SU-DHL-6 (cell line): ENCODE results near the gene NDUFB7.

ENCODE experiments used
- H2AFZ ChIP-seq: fragments of 200-600 bp; sonication (generic); 2 replicates; pipeline ENCODE4 v1.6.1; 2014; ENCODE audit warnings: low read depth, mild to moderate bottlenecking, moderate library complexity, mixed read lengths, antibody characterized with exemption, low read length; ENCODE audit not compliant: severe bottlenecking
- H3F3A ChIP-seq: fragments of 200-600 bp; shearing (Covaris generic); 2 replicates; pipeline ENCODE4 v1.6.0; 2016; ENCODE audit warnings: antibody characterized with exemption, mild to moderate bottlenecking; ENCODE audit not compliant: insufficient read depth
- H3K27ac ChIP-seq: fragments of 200-600 bp; sonication (generic); 2 replicates; pipeline ENCODE4 v1.5.1; 2016; ENCODE audit warnings: low read depth, mild to moderate bottlenecking, low read length, moderate library complexity, mixed read lengths
- H3K27me3 ChIP-seq: fragments of 200-600 bp; sonication (generic), shearing (Covaris generic); 2 replicates; pipeline ENCODE4 v1.6.0; 2014; ENCODE audit warnings: mild to moderate bottlenecking, low read length
- H3K36me3 ChIP-seq: fragments of 200-600 bp; sonication (generic); 2 replicates; pipeline ENCODE4 v1.6.1; 2014; ENCODE audit warnings: mild to moderate bottlenecking, low read length, mixed read lengths
- H3K4me2 ChIP-seq: fragments of 300-600, 200-600 bp; shearing (Covaris generic), sonication (generic); 2 replicates; pipeline ENCODE4 v1.6.0; 2014; ENCODE audit warnings: low read length, low read depth, mild to moderate bottlenecking; ENCODE audit not compliant: poor library complexity, severe bottlenecking
- H3K4me3 ChIP-seq: fragments of 200-600 bp; sonication (generic); 2 replicates; pipeline ENCODE4 v1.5.1; 2014; ENCODE audit warnings: antibody characterized with exemption, low read length, mild to moderate bottlenecking, mixed read lengths; ENCODE audit not compliant: insufficient read depth, poor library complexity, severe bottlenecking
- H3K79me2 ChIP-seq: fragments of 200-600 bp; sonication (generic); 2 replicates; pipeline ENCODE4 v1.6.1; 2014; ENCODE audit warnings: mild to moderate bottlenecking, low read length, moderate library complexity; ENCODE audit not compliant: insufficient read depth
- H3K9ac ChIP-seq: fragments of 200-600 bp; sonication (generic); 2 replicates; pipeline ENCODE4 v1.7.0; 2014; ENCODE audit warnings: mild to moderate bottlenecking, low read length
- H3K9me2 ChIP-seq: fragments of 200-600 bp; sonication (generic); replicated peaks from 2 replicates; pipeline ENCODE4 v1.6.1; 2014; ENCODE audit warnings: low read length; ENCODE audit not compliant: insufficient read depth
- H3K9me3 ChIP-seq: fragments of 200-600 bp; sonication (generic); 2 replicates; pipeline ENCODE4 v1.6.1; 2014; ENCODE audit warnings: low read length, mixed read lengths; ENCODE audit not compliant: insufficient read depth
- H4K20me1 ChIP-seq: fragments of 200-600 bp; sonication (generic); 2 replicates; pipeline ENCODE4 v1.6.1; 2014; ENCODE audit warnings: low read depth, mild to moderate bottlenecking, antibody characterized with exemption, low read length, moderate library complexity, mixed read lengths
- CTCF ChIP-seq: fragments of 200-600 bp; sonication (generic); IDR thresholded peaks from one replicate; pipeline ENCODE4 v1.5.1; 2017; ENCODE audit warnings: antibody characterized with exemption, mild to moderate bottlenecking, low read length, moderate library complexity; ENCODE audit not compliant: insufficient read depth, poor library complexity, severe bottlenecking
- EZH2phosphoT487 ChIP-seq: fragments of 200-600 bp; sonication (generic), shearing (Covaris generic); conservative IDR thresholded peaks from 2 replicates; pipeline ENCODE4 v1.6.1; 2018; ENCODE audit warnings: mild to moderate bottlenecking, antibody characterized with exemption, low read length, moderate library complexity, mixed read lengths

NDUFB7 gene

GRCh38 chr19:14563989-14564651, 7.7 kb downstream of the NDUFB7 start:
- H3K9me2 ChIP-seq = no peaks in the 10 kb centered on the region
- H4K20me1 ChIP-seq = no peaks in the 10 kb centered on the region
- no peaks in the 10 kb centered on the region for H3F3A ChIP-seq
- no peaks in the 10 kb centered on the region for H3K36me3 ChIP-seq
- no peak overlapping the region for H3K27ac ChIP-seq
- H3K4me3 ChIP-seq = no peak overlapping the region
- H3K27me3 ChIP-seq = no peaks in the 10 kb centered on the region
- no peaks in the 10 kb centered on the region for H3K9me3 ChIP-seq
- no peak overlapping the region for H3K4me2 ChIP-seq
- no peak overlapping the region for H3K9ac ChIP-seq
- no peak for TF ChIP-seq CTCF
- TF ChIP-seq EZH2phosphoT487 = no peak
- H3K79me2 ChIP-seq = peaks cover 25% of the 10 kb centered on the region; the same call in 1 of the 2 replicates
- no peak overlapping the region for H2AFZ ChIP-seq

DNA sequence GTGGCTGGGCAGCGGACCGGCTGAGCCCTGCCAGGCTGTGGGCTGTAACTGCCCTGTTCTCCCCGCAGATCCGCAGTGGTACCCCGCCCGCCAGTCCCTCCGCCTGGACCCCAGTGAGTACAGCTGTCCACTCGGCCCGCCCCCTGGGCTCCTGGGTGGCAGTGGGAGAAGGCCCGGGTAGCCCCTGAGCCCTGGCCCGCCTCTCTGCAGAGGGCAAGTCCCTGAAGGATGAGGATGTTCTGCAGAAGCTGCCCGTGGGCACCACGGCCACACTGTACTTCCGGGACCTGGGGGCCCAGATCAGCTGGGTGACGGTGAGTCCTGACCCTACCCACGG, 8.3 kb downstream of the NDUFB7 start:
- Histone ChIP-seq H3K4me2 (no peak overlapping the region), H3K27ac (no peak overlapping the region), H3K36me3 (no peaks in the 10 kb centered on the region), H3K9me3 (no peaks in the 10 kb centered on the region), H3K9me2 (no peaks in the 10 kb centered on the region), H3K79me2 (peaks cover 29% of the 10 kb centered on the region; the same call in 1 of the 2 replicates), H3K4me3 (no peak overlapping the region), H3F3A (no peaks in the 10 kb centered on the region), H3K27me3 (no peaks in the 10 kb centered on the region), H4K20me1 (no peaks in the 10 kb centered on the region), H2AFZ (no peak overlapping the region), H3K9ac (no peak overlapping the region)
- TF ChIP-seq CTCF = no peak
- TF ChIP-seq EZH2phosphoT487 = no peak

DNA sequence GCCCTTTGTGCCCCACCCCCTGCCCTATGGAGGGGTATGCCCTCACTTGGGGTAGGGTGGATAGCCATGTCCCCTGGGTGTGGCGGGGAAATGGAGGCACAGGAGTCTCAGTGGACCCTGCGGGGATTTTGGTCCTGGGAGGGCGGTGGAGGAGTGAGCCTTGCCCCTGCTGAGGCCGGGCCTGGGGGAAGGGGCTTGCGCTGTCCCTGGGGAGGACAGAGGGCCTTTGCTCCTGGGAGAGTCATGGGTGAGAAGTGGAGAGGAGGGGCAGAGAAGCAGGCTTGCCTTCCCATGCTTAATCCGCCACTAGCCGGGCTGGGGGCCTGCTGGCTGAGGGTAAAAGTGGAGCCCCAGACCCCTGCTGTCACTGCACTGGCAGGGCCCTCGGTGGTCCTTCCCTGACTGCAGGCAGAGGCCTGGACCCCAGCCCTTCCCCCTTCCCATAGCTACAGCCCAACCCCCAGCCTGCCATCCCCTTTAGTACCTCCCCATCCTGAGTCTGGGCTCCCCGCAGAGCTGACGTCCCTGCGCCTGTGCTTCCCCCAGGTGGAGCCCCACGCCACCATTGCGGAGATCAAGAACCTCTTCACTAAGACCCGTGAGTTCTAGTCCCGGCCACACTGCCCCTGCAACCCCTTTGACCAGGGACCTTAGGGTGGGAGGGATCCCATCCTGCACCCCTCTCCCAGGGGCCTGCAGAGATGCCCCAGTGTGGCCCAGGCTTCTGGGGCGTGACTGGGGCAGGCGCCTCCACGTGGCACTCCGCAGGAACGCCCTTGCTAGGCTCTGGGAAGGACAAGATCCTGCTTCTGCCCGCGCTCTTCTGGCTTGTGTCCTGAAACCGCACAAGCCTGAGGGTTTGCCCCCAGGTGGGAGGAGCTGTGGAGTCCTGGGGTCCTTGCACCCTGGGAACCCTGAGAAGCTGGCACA, 8.9 kb downstream of the NDUFB7 start:
- Histone ChIP-seq H3K4me3 (no peak overlapping the region), H3K79me2 (peaks cover 35% of the 10 kb centered on the region), H3K4me2 (no peak overlapping the region), H3K27ac (no peak overlapping the region), H4K20me1 (no peaks in the 10 kb centered on the region), H3F3A (no peaks in the 10 kb centered on the region), H2AFZ (no peak overlapping the region), H3K9me2 (no peaks in the 10 kb centered on the region), H3K9me3 (no peaks in the 10 kb centered on the region), H3K9ac (no peak overlapping the region), H3K27me3 (no peaks in the 10 kb centered on the region), H3K36me3 (no peaks in the 10 kb centered on the region)
- TF ChIP-seq CTCF (no peak), EZH2phosphoT487 (no peak)
